ENCODE results near the gene NUDT7.

NUDT7 gene

DNA sequence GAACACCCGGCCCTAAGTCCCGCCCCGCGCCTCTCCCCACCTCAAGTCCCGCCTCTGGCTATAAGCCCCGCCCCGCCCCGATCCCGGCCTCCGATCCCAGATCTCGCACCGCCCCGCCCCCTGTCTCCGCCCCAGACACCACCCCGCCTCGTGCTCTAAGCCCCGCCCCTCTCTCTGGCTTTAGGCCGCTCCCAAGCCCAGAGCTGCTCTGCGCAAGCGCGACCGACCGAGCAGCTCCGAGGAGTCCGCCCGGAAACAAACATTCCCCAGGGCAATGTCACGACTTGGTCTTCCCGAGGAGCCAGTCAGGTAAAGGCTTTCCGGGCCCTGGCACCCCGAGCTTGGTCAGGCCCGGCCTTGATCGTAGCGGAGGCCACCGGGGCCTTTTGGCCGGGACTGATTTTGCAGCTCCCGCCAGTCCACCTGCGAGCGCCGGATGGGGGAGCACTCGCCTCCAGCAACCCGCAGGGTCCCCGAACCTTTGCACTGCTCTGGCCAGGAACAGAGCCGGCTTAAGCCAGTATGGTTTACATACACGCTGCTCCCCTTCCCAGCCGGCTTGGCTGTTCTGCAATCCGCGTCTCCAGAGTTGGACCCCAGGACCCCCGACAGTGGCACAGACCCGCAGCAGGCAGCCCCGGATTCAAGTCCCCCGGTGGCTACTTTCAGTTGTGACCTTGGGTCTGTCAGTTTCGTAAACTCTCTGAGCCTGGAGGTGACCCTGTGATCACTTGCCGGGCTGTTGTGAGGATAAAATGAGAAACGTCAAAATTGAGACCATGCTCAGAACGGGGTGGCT, at the start of gene NUDT7:
Gene NUDT7 (plus strand): TSS at position 206 of the 799 bp plus-strand sequence. CDS start 69 bp downstream, at position 275.
- Histone ChIP-seq H3K27me3 (ENCODE audit: control insufficient read depth in 1 of 2, insufficient read depth in 2 of 2, low read length in 2 of 2) (no peaks in the 10 kb centered on the region), H3K36me3 (ENCODE audit: control insufficient read depth in 2 of 2, insufficient read depth in 2 of 2, low read length in 2 of 2) (peaks cover 0 to 7% of the 10 kb centered on the region in 2 donors), H3K9me3 (ENCODE audit: control insufficient read depth in 2 of 2, low read length in 2 of 2) (no peaks in the 10 kb centered on the region), H3K27ac (ENCODE audit: low read length) (peak within 1 kb of the TSS; percentile 67), H3K4me1 (ENCODE audit: control insufficient read depth, insufficient read depth, low read length) (peaks cover 4% of the 10 kb centered on the region), H3K4me3 (ENCODE audit: low read length in 2 of 2) (peak within 1 kb of the TSS; percentile 92 to 94), H3K9ac (ENCODE audit: low read length in 2 of 2) (peak within 1 kb of the TSS; percentile 89 to 90)

DNA sequence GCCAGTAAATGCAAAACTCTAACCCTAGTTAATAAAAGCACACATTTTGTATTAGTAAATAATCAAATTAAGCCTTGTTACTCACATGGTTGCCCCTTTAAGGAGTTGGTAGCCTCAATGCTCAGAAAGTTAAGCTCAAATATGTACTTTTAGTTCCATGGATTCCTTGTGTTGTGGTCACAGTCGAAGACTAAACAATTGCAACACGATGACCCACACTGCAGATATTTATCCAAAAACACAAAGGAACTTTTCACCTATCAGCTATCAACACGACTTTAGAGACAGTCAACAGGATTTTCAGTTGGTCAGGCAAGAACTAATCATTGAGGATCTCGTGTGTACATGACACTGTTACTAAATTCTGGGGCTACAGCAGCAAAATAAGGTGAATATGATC, 47.4 kb upstream of the NUDT7 start:
- Histone ChIP-seq H3K4me3 (ENCODE audit: low read length in 2 of 2) (no peak overlapping the region), H3K27me3 (ENCODE audit: control insufficient read depth in 1 of 2, insufficient read depth in 2 of 2, low read length in 2 of 2) (peaks cover 0 to 4% of the 10 kb centered on the region in 2 donors), H3K36me3 (ENCODE audit: control insufficient read depth in 2 of 2, insufficient read depth in 2 of 2, low read length in 2 of 2) (no peaks in the 10 kb centered on the region), H3K9ac (ENCODE audit: low read length in 2 of 2) (no peak overlapping the region), H3K4me1 (ENCODE audit: control insufficient read depth, insufficient read depth, low read length) (peaks cover 4% of the 10 kb centered on the region), H3K27ac (ENCODE audit: low read length) (no peak overlapping the region), H3K9me3 (ENCODE audit: control insufficient read depth in 2 of 2, low read length in 2 of 2) (no peaks in the 10 kb centered on the region)

DNA sequence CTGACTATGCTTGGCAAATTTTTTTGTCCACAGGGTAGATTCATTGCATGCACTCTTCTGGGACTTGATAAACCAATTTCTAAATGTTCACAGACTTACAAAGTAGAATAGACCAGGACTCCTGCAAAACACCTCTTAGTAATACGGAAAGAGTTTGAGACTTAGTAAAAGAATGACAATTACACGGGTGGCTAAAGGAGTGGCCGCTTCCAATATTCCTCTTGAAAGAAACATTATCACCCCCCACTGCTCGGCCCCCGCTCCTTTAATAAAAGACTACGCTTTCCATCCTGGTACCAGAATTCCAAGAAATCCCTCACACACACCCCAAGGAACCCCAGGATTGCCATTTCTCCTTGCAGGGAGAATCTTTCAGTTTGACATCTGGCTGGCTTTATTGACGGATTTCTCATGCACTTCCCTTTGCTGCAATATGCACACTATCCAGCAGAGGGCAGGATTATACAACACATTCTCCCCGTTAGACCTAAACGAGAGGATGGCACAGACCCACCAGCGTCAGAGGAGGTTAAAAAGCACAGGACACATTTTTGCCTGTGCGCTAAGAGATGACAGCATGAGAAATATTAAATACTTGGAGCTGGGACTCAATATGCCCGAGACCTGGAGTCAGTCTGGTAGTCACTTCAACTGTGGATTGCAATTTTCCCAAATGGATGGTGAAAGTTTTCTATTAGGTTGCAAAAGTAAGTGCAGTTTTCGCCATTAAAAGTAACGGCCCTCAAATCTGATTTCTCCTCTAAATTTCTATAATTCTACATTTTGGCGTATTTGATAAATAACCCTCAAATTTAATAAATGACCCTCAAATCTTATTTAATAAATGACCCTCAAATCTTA, 46.6 kb upstream of the NUDT7 start:
- Histone ChIP-seq H3K36me3 (ENCODE audit: control insufficient read depth in 2 of 2, insufficient read depth in 2 of 2, low read length in 2 of 2) (no peaks in the 10 kb centered on the region), H3K9ac (ENCODE audit: low read length in 2 of 2) (no peak overlapping the region), H3K27me3 (ENCODE audit: control insufficient read depth in 1 of 2, insufficient read depth in 2 of 2, low read length in 2 of 2) (peaks cover 0 to 4% of the 10 kb centered on the region in 2 donors), H3K4me1 (ENCODE audit: control insufficient read depth, insufficient read depth, low read length) (peaks cover 4% of the 10 kb centered on the region), H3K27ac (ENCODE audit: low read length) (no peak overlapping the region), H3K9me3 (ENCODE audit: control insufficient read depth in 2 of 2, low read length in 2 of 2) (no peaks in the 10 kb centered on the region), H3K4me3 (ENCODE audit: low read length in 2 of 2) (no peak overlapping the region)

DNA sequence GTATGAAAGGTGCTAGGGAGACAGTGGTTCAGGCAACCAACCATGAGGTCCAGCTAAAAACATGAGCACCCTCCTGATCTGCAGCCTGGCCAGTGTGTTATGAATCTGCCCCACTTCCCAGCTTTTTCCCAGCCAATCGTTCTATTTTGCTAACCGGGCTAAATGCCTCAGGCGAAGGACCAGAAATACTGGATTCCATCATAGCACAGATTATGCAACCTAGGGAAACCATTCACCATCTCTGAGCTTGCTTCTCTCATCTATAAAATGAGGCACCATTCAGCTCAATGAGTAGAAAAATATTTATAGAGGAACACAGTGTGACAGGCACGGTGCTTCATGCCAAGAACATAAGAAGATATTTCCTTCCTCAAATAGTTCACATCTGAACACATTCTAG, 45.2 kb upstream of the NUDT7 start:
- no peak overlapping the region for H3K27ac ChIP-seq (ENCODE audit: low read length)
- H3K9ac ChIP-seq (ENCODE audit: low read length in 2 of 2), result no peak overlapping the region
- H3K4me1 ChIP-seq (ENCODE audit: control insufficient read depth, insufficient read depth, low read length), result peaks cover 4% of the 10 kb centered on the region
- peaks cover 0 to 2% of the 10 kb centered on the region in 2 donors for H3K27me3 ChIP-seq (ENCODE audit: control insufficient read depth in 1 of 2, insufficient read depth in 2 of 2, low read length in 2 of 2)
- no peaks in the 10 kb centered on the region for H3K9me3 ChIP-seq (ENCODE audit: control insufficient read depth in 2 of 2, low read length in 2 of 2)
- no peak overlapping the region for H3K4me3 ChIP-seq (ENCODE audit: low read length in 2 of 2)
- H3K36me3 ChIP-seq (ENCODE audit: control insufficient read depth in 2 of 2, insufficient read depth in 2 of 2, low read length in 2 of 2), result no peaks in the 10 kb centered on the region

DNA sequence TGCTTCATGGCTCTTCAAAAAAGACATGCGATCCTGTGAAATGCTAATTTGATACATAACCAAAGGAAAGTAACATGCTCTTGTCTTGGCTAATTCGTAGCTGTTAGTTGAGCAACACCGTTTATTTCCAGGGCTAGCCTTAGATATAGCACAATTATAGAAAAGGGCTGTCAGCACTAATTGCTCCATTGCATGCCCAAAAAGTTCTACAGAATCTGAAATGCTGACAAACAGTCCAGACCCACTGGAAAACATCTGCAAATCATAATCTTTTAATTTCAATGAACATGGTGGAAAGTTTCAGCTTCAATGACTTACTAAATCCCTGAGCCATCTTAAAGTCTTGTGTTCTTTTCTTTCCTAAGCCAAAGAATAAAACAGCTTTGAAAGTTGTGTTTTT, 42.9 kb upstream of the NUDT7 start:
- H3K27me3 ChIP-seq (ENCODE audit: control insufficient read depth in 1 of 2, insufficient read depth in 2 of 2, low read length in 2 of 2), result peaks cover 0 to 2% of the 10 kb centered on the region in 2 donors
- H3K4me3 ChIP-seq (ENCODE audit: low read length in 2 of 2), result no peak overlapping the region
- H3K36me3 ChIP-seq (ENCODE audit: control insufficient read depth in 2 of 2, insufficient read depth in 2 of 2, low read length in 2 of 2), result no peaks in the 10 kb centered on the region
- H3K4me1 ChIP-seq (ENCODE audit: control insufficient read depth, insufficient read depth, low read length), result peaks cover 4% of the 10 kb centered on the region
- H3K9me3 ChIP-seq (ENCODE audit: control insufficient read depth in 2 of 2, low read length in 2 of 2), result no peaks in the 10 kb centered on the region
- no peak overlapping the region for H3K27ac ChIP-seq (ENCODE audit: low read length)
- H3K9ac ChIP-seq (ENCODE audit: low read length in 2 of 2), result no peak overlapping the region

GRCh38 chr16:77679901-77680300, 42.4 kb upstream of the NUDT7 start:
- no peak overlapping the region for H3K27ac ChIP-seq (ENCODE audit: low read length)
- peaks cover 4% of the 10 kb centered on the region for H3K4me1 ChIP-seq (ENCODE audit: control insufficient read depth, insufficient read depth, low read length)
- H3K9me3 ChIP-seq (ENCODE audit: control insufficient read depth in 2 of 2, low read length in 2 of 2), result no peaks in the 10 kb centered on the region
- H3K27me3 ChIP-seq (ENCODE audit: control insufficient read depth in 1 of 2, insufficient read depth in 2 of 2, low read length in 2 of 2), result peaks cover 0 to 2% of the 10 kb centered on the region in 2 donors
- H3K4me3 ChIP-seq (ENCODE audit: low read length in 2 of 2), result no peak overlapping the region
- no peak overlapping the region for H3K9ac ChIP-seq (ENCODE audit: low read length in 2 of 2)
- H3K36me3 ChIP-seq (ENCODE audit: control insufficient read depth in 2 of 2, insufficient read depth in 2 of 2, low read length in 2 of 2), result no peaks in the 10 kb centered on the region

DNA sequence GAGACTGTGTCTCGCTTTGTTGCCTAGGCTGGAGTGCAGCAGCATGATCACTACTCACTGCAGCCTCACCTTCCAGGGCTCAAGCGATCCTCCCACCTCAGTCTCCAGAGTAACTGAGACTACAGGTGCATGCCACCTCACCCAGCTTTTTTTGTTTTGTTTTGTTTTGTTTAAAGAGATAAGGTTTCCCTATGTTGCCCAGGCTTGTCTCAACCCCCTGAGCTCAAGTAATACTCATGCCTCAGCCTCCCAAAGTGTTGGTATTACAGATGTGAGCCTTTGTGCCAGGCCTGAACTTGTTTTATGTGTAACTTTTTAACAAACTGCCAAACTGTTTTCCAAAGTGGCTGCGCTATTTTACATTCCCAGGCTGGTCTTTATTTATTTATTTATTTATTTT, 41.8 kb upstream of the NUDT7 start:
- peaks cover 0 to 2% of the 10 kb centered on the region in 2 donors for H3K27me3 ChIP-seq (ENCODE audit: control insufficient read depth in 1 of 2, insufficient read depth in 2 of 2, low read length in 2 of 2)
- H3K9ac ChIP-seq (ENCODE audit: low read length in 2 of 2), result no peak overlapping the region
- no peak overlapping the region for H3K4me3 ChIP-seq (ENCODE audit: low read length in 2 of 2)
- no peaks in the 10 kb centered on the region for H3K9me3 ChIP-seq (ENCODE audit: control insufficient read depth in 2 of 2, low read length in 2 of 2)
- H3K36me3 ChIP-seq (ENCODE audit: control insufficient read depth in 2 of 2, insufficient read depth in 2 of 2, low read length in 2 of 2), result no peaks in the 10 kb centered on the region
- peaks cover 4% of the 10 kb centered on the region for H3K4me1 ChIP-seq (ENCODE audit: control insufficient read depth, insufficient read depth, low read length)
- H3K27ac ChIP-seq (ENCODE audit: low read length), result no peak overlapping the region

DNA sequence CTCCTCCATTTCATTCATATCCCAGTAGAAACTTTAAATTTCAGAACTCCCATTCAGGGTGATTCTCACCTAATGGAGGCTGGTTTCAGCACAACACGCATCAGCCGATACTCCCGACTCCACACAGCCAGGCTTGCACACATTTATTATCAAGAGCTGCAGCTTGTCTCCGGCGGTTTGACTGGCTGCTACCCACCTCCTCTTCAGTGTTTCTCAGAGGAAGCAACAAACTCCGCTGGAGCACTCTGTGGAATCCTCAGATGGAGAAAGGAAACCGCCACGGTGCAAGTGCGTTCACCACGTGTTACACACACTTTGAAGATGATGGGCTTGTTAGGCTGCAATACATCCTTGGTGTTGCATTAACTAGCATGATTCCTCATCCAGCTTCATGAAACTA, 39.7 kb upstream of the NUDT7 start:
- no peak overlapping the region for H3K9ac ChIP-seq (ENCODE audit: low read length in 2 of 2)
- no peak overlapping the region for H3K4me3 ChIP-seq (ENCODE audit: low read length in 2 of 2)
- no peaks in the 10 kb centered on the region for H3K9me3 ChIP-seq (ENCODE audit: control insufficient read depth in 2 of 2, low read length in 2 of 2)
- no peaks in the 10 kb centered on the region for H3K36me3 ChIP-seq (ENCODE audit: control insufficient read depth in 2 of 2, insufficient read depth in 2 of 2, low read length in 2 of 2)
- no peak overlapping the region for H3K27ac ChIP-seq (ENCODE audit: low read length)
- no peaks in the 10 kb centered on the region for H3K27me3 ChIP-seq (ENCODE audit: control insufficient read depth in 1 of 2, insufficient read depth in 2 of 2, low read length in 2 of 2)
- no peaks in the 10 kb centered on the region for H3K4me1 ChIP-seq (ENCODE audit: control insufficient read depth, insufficient read depth, low read length)

GRCh38 chr16:77683397-77684180, 38.7 kb upstream of the NUDT7 start:
- Histone ChIP-seq H3K4me3 (ENCODE audit: low read length in 2 of 2) (no peak overlapping the region), H3K36me3 (ENCODE audit: control insufficient read depth in 2 of 2, insufficient read depth in 2 of 2, low read length in 2 of 2) (no peaks in the 10 kb centered on the region), H3K27me3 (ENCODE audit: control insufficient read depth in 1 of 2, insufficient read depth in 2 of 2, low read length in 2 of 2) (no peaks in the 10 kb centered on the region), H3K9ac (ENCODE audit: low read length in 2 of 2) (no peak overlapping the region), H3K9me3 (ENCODE audit: control insufficient read depth in 2 of 2, low read length in 2 of 2) (no peaks in the 10 kb centered on the region), H3K27ac (ENCODE audit: low read length) (no peak overlapping the region), H3K4me1 (ENCODE audit: control insufficient read depth, insufficient read depth, low read length) (no peaks in the 10 kb centered on the region)

DNA sequence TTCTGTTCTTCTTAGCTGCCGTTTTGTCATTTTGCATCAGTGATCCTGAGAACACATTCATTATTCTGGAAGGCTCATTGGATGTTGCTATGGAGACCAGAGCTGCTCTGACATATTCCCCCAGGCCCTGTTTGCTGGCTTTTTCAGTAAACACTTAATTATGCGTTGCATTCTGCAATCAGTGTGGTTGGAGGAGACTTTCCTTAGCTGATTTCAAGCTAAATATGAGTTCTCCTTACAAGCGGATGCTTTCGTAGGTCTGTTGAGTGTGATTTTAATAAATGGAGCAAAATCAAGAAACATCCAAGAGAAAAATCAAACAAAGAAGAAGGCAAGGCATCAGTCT, 38.2 kb upstream of the NUDT7 start:
- H3K36me3 ChIP-seq (ENCODE audit: control insufficient read depth in 2 of 2, insufficient read depth in 2 of 2, low read length in 2 of 2), result no peaks in the 10 kb centered on the region
- no peak overlapping the region for H3K4me3 ChIP-seq (ENCODE audit: low read length in 2 of 2)
- H3K9ac ChIP-seq (ENCODE audit: low read length in 2 of 2), result no peak overlapping the region
- no peaks in the 10 kb centered on the region for H3K4me1 ChIP-seq (ENCODE audit: control insufficient read depth, insufficient read depth, low read length)
- H3K9me3 ChIP-seq (ENCODE audit: control insufficient read depth in 2 of 2, low read length in 2 of 2), result no peaks in the 10 kb centered on the region
- H3K27ac ChIP-seq (ENCODE audit: low read length), result no peak overlapping the region
- peaks cover 0 to 2% of the 10 kb centered on the region in 2 donors for H3K27me3 ChIP-seq (ENCODE audit: control insufficient read depth in 1 of 2, insufficient read depth in 2 of 2, low read length in 2 of 2)

Measured in stomach smooth muscle (tissue), 2 donors.